Measurements from ENCODE around the gene C11orf21.

DNA sequence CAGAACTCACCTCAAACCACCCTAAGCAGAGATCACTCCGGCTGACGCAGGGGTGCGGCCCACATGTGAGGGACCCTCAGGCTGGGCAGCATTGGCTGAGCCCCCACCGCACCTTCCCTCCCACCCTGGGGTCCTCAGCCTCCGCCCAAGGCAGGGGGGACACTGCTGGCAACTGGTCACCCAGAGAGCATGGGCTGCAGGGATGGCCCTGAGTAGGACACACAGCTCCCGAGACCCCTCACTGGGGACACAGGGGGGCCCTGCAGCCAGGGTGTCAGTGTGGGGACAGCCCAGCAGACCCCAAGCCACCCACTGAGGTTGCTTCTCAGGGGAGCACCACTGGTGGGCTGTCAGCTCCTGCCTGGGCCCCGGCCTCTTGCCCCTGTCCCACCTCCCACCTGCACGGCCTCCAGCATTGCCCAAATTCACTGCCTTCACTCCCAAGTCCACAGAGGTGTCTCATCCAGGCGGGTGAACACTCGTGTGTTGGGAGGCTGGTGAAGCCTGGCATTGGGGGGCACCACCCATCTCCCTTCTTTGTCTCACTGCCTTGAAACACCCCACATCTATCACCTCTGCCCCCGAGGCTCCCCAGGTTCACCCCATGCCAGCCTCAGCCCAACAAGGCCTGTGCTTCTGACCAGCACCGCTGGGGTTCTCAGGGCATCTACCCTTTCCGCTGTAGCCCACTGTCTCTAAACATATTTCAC is 4.7 kb downstream of the C11orf21 start:
- TF ChIP-seq EZH2 (IDR thresholded peaks at IDR 0.05; ENCODE audit: insufficient read depth, poor library complexity, severe bottlenecking) (no peak), EZH2phosphoT487 (IDR thresholded peaks at IDR 0.05; ENCODE audit: insufficient read depth, low read depth) (no peak)

Data from GM23248 (cell line).